ENCODE results near the gene RERE. TPM values are rescaled to one million over a fixed set of nuclear protein-coding genes. Genes with fewer than 3 reads are reported as not detected.

RERE gene
- polyA plus RNA-seq, 1 of the 3 experiments (the other 2 are of a cell fraction): 8.1 TPM

GRCh38 chr1:8384577-8384976, 432.9 kb downstream of the RERE start:
- H3K4me2 ChIP-seq: no peak overlapping the region
- no peak for DNase-seq
- no peak overlapping the region for H3K9ac ChIP-seq
- H3K36me3 ChIP-seq (replicated peaks in 1 of 2; ENCODE audit: control insufficient read depth in 1 of 2, insufficient read depth in 2 of 2, low read length in 1 of 2): peaks cover 3 to 32% of the 10 kb centered on the region in 2 experiments
- TF ChIP-seq EP300 (IDR thresholded peaks at IDR 0.05; ENCODE audit: borderline replicate concordance in 1 of 2, low read depth in 1 of 2, low read length in 1 of 2): no peak
- no peak for TF ChIP-seq GABPA (IDR thresholded peaks at IDR 0.05; ENCODE audit: low read depth)
- no peak for TF ChIP-seq MAX (IDR thresholded peaks at IDR 0.05; ENCODE audit: low read depth)
- TF ChIP-seq RAD21 (IDR thresholded peaks at IDR 0.05; ENCODE audit: low read length): no peak
- no peak for TF ChIP-seq TCF12 (IDR thresholded peaks at IDR 0.05)
- TF ChIP-seq USF2 (IDR thresholded peaks at IDR 0.05; ENCODE audit: borderline replicate concordance, low read depth, low read length): no peak
- no peak for TF ChIP-seq FOXJ3 (CRISPR knock-in tag; IDR thresholded peaks at IDR 0.05)
- no peak for TF ChIP-seq ELF1 (IDR thresholded peaks at IDR 0.05)
- TF ChIP-seq PBX3 (IDR thresholded peaks at IDR 0.05): no peak
- TF ChIP-seq SIN3A (IDR thresholded peaks at IDR 0.05; ENCODE audit: borderline replicate concordance, low read depth, low read length): no peak
- no peak for TF ChIP-seq JUND (IDR thresholded peaks at IDR 0.05)
- peaks cover 84% of the 10 kb centered on the region for H3K79me2 ChIP-seq (ENCODE audit: insufficient read depth)
- no peak overlapping the region for H3K4me3 ChIP-seq (ENCODE audit: low read depth in 2 of 2, low read length in 1 of 2)
- no peak overlapping the region for H3K27ac ChIP-seq (ENCODE audit: low read depth in 2 of 2, low read length in 1 of 2)
- peaks cover 14 to 21% of the 10 kb centered on the region in 2 experiments; a peak in 2 of 4 replicates for H3K4me1 ChIP-seq (ENCODE audit: control insufficient read depth in 1 of 2, insufficient read depth in 2 of 2, low read depth in 1 of 2, low read length in 1 of 2)
- no peaks in the 10 kb centered on the region for H3K9me2 ChIP-seq
- WGBS (ENCODE audit: low lambda C conversion rate): 54% methylated on average over 2 of the region's 2 CpGs
- H3K27me3 ChIP-seq (ENCODE audit: insufficient read depth): no peaks in the 10 kb centered on the region
- no peak overlapping the region for H2AFZ ChIP-seq (ENCODE audit: low read depth)
- peaks cover 41% of the 10 kb centered on the region for H4K20me1 ChIP-seq (ENCODE audit: insufficient read depth)
- H3K9me3 ChIP-seq: no peaks in the 10 kb centered on the region
- ChIA-PET CTCF (no interaction called here), POLR2A (no interaction called here)
- H3F3A ChIP-seq (replicated peaks; ENCODE audit: insufficient read depth): peaks cover 13% of the 10 kb centered on the region

- DNase-seq: no peak
- Histone ChIP-seq H3K4me2 (no peak overlapping the region), H3K4me1 (ENCODE audit: control insufficient read depth in 1 of 2, insufficient read depth in 2 of 2, low read depth in 1 of 2, low read length in 1 of 2) (peaks cover 14 to 19% of the 10 kb centered on the region in 2 experiments; a peak in 2 of 4 replicates), H3K27me3 (ENCODE audit: insufficient read depth) (no peaks in the 10 kb centered on the region), H3K27ac (ENCODE audit: low read depth in 2 of 2, low read length in 1 of 2) (no peak overlapping the region), H2AFZ (ENCODE audit: low read depth) (no peak overlapping the region), H3F3A (replicated peaks; ENCODE audit: insufficient read depth) (peaks cover 13% of the 10 kb centered on the region), H3K36me3 (replicated peaks in 1 of 2; ENCODE audit: control insufficient read depth in 1 of 2, insufficient read depth in 2 of 2, low read length in 1 of 2) (peaks cover 3 to 29% of the 10 kb centered on the region in 2 experiments), H3K9me3 (no peaks in the 10 kb centered on the region), H3K4me3 (ENCODE audit: low read depth in 2 of 2, low read length in 1 of 2) (no peak overlapping the region), H3K79me2 (ENCODE audit: insufficient read depth) (peaks cover 82% of the 10 kb centered on the region), H3K9ac (no peak overlapping the region), H4K20me1 (ENCODE audit: insufficient read depth) (peaks cover 41% of the 10 kb centered on the region), H3K9me2 (no peaks in the 10 kb centered on the region)
- POLR2A ChIA-PET: no interaction called here
- CTCF ChIA-PET: no interaction called here
- WGBS (ENCODE audit: low lambda C conversion rate): 77% methylated on average over 6 of the region's 6 CpGs
- TF ChIP-seq TAF1 (IDR thresholded peaks at IDR 0.05; ENCODE audit: borderline replicate concordance, low read depth, low read length) (no peak), RAD21 (IDR thresholded peaks at IDR 0.05; ENCODE audit: low read length) (no peak), CHD2 (IDR thresholded peaks at IDR 0.05; ENCODE audit: low read length, partially characterized antibody) (no peak), RFX5 (IDR thresholded peaks at IDR 0.05; ENCODE audit: low read length) (no peak), FOXM1 (IDR thresholded peaks at IDR 0.05; ENCODE audit: low read depth) (no peak), NFIC (IDR thresholded peaks at IDR 0.05; ENCODE audit: borderline replicate concordance) (no peak), EZH2phosphoT487 (IDR thresholded peaks at IDR 0.05; ENCODE audit: borderline replicate concordance, low read depth) (no peak), CTCF (IDR thresholded peaks at IDR 0.05) (no peak), GABPA (IDR thresholded peaks at IDR 0.05; ENCODE audit: low read depth) (no peak), GATA2 (CRISPR knock-in tag; IDR thresholded peaks at IDR 0.05) (no peak), USF2 (IDR thresholded peaks at IDR 0.05; ENCODE audit: borderline replicate concordance, low read depth, low read length) (no peak), JUND (IDR thresholded peaks at IDR 0.05) (no peak), MXI1 (IDR thresholded peaks at IDR 0.05; ENCODE audit: low read depth, low read length) (no peak), RXRA (IDR thresholded peaks at IDR 0.05; ENCODE audit: borderline replicate concordance, low read depth) (no peak), IRF3 (IDR thresholded peaks at IDR 0.05; ENCODE audit: low read depth, low read length) (no peak), EP300 (IDR thresholded peaks at IDR 0.05; ENCODE audit: borderline replicate concordance in 1 of 2, low read depth in 1 of 2, low read length in 1 of 2) (no peak)
These were observed 433.4 kb downstream of the RERE start for GRCh38 chr1:8384088-8384487.

Measured in SK-N-SH (cell line).